HG03139 (cell line): ENCODE measurements around the gene DNAH8.
"Not testable (repeated sequence)": the region's sequence is repeated elsewhere in the genome, so short reads cannot be mapped to it uniquely, and the experiment has no call there.

Source experiments
- ATAC-seq: cut with Tn5 transposase; IDR thresholded peaks from one replicate; pipeline ENCODE4 v1.9.1; 2021; ENCODE audit not compliant: unreplicated experiment

Gene DNAH8

GRCh38 chr6:38715016-38715689, at the start of gene DNAH8:
Gene DNAH8, plus strand, starts transcription at chr6:38715311. Its CDS starts 7,499 bp downstream, at chr6:38722810.
- ATAC-seq: no peak

DNA sequence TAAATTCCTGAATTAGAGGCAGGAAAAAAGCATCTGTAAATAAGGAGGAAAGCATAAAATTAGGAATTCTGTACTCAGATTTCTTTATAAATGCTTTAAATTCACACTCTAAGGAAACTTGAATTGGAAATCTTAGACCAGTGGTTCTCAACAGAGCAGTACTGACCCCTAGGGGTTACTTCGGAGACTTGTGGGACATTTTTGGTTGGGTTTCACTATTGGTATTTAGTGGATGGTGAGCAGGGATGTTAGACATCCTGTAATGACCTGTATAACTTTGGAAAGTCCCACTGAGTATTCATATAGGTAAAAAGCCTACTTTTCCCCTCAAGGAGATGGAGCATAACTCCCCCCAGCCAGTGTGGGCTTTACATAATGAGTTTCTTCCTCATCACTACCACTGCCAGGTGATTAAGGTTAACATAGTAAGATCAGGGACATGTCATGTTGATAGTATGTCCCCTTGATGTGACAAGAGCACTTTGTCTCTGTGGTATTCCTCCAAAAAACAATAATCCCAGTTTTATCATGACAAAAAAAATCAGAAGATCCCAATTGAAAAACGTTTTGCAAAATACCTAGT, 43.1 kb upstream of the DNAH8 start:
- ATAC-seq: no peak

- no peak for ATAC-seq
Observed at GRCh38 chr6:38673397-38674165, 41.5 kb upstream of the DNAH8 start.

GRCh38 chr6:38676236-38676973, 38.7 kb upstream of the DNAH8 start:
- ATAC-seq: no peak

- no peak for ATAC-seq
Observed at GRCh38 chr6:38676974-38677544, 38.1 kb upstream of the DNAH8 start.

DNA sequence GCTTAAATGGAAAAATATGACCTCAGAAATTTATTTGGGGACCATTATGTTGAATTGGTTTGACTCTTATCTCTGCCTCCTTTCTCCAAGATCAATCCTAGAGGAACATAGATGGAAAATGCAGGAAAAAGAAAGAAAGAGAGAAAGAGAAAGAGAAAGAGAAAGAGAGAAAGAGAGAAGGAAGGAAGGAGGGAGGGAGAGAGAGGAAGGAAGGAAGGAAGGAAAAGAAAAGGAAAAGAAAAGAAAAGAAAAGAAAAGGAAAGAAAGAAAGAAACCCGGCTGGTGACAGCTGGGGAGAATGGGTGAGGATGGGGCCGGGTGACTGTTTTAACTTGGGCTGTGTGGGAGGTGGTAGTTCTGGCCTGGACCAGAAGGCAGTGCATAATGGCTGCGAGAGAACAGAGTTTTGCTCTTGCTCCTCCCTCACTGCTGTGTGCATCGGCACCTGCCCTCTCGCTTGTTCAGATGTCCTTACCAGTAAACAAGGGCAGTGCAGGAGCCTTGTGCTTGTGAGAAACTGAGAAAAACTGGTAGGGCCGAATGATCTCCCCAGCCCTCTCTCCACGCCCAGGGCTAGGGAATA, 36.8 kb upstream of the DNAH8 start:
- no peak for ATAC-seq

- ATAC-seq: no peak
Observed at GRCh38 chr6:38679668-38680067, 35.4 kb upstream of the DNAH8 start.

DNA sequence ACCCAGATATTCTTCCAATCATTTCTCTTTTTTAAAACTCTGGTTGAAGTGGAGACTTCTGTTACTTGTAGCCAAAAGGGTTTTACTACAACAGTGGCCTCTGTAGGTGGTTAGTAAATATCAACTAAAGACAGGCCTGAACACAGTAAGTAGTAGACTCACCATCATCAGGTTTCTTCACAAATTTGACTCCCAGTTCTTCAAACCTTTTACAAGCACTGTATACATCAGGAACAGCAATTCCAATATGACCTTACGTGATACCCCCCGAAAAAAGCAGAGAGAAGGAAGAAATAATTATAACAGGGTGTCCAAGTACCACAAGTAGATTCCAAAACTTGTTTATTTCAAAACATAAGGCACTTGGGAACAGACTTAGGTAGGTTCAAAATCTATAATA, 33.3 kb upstream of the DNAH8 start:
- no peak for ATAC-seq

- no peak for ATAC-seq
Observed at GRCh38 chr6:38684237-38684636, 30.9 kb upstream of the DNAH8 start.

GRCh38 chr6:38684904-38685303, 30.2 kb upstream of the DNAH8 start:
- ATAC-seq: no peak

DNA sequence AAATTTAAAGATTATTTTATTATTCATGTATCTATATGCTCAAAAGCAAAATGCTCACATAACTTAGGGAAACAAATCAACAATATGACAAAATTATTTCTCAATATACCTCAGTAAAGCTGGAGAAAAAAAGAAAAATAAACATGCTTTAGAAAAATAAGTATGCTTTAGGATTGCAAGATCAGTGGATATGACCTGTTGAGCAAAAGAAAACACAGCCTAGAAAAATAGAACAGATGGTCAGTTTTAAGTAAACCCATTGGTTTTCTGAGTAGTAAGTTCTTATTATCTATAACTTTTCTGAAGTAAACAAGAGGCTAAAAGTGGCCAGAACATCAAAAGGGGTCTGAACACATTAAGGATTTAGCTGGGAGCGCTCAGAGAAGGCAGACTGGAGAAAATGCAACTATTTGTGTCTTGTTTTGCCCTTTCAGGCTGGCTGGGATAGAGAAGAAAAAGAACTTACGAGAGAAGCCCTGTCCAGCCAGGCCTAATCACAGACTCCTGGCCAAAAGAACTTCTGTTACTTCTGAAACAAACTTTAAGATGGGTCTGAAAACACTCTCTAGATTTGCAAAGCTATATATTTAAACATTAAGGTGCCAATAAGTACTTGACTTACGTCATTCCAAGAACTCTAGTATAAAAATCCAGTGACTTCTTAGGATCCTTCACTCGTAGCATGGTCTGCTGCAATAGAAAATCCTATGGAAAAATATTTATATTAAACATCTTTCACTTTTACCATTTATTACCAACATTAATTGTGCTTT, 28.7 kb upstream of the DNAH8 start:
- ATAC-seq: no peak

GRCh38 chr6:38687043-38687353, 28.1 kb upstream of the DNAH8 start:
- no peak for ATAC-seq

DNA sequence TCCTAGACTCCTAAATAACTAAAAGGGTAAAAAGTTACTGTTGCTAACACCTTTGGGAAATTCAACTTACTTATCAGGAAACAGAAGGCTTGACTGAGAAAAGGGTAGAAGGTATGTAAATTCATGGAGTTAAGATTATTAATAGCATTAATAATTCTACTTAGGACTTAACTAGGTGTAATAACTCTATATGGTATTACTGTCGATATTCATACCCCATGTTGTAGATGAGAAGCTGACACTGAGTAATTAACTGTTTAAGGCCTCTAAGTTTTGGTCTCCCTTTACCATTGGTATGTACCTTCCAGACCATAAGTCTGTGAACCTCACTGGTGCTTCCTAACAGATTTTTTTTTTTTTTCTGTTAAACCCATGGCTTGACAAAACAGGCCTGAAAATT, 27.6 kb upstream of the DNAH8 start:
- ATAC-seq: no peak

DNA sequence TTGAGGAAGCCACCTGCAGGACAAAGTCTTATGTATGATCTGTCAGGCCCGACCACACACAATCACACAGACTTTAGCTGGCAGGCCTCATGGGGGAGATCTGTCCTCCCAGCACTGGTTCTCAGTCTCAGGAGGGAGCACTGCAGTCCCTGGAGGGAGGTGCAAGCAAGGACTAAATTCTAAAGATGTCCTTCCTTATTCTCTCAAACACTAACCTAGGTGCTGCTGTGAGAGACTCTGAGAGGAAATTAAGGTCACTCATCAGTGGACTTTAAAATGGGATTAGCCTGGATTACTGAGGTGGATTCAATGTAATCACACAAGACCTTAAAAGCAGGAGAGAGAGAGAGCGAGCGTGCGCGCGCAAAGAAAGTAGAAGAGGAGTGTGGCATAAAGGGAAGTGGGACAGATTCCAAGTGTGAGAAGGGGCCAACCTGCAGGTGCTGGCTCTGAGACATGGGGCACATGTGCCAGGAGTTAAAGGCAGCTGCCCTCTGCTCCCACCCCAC, 26.5 kb upstream of the DNAH8 start:
- peak; percentile 85 for ATAC-seq

GRCh38 chr6:38695227-38695900, 19.7 kb upstream of the DNAH8 start:
- no peak for ATAC-seq

DNA sequence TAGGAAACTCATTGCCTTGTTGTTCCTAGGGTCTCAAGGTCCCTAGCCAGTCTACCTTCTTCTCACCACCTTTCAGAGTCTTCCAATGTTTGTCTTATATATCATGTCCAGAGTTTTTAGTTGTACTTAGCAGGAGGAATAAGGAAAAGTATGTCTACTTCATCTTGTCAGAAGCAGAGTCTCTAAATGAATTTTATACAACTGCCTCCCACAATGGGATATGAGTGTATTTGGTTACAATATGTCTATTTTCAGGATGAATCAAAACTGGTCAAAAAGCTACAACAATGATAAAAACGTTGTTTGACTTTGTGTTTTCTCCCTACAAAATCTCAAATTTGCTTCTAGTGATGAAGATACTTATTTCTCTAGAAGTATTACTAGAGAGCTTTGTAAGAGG, 19.2 kb upstream of the DNAH8 start:
- no peak for ATAC-seq

- ATAC-seq: no peak
Observed at GRCh38 chr6:38696345-38696744, 18.8 kb upstream of the DNAH8 start.

- ATAC-seq: no peak
Observed at GRCh38 chr6:38697846-38698245, 17.3 kb upstream of the DNAH8 start.

GRCh38 chr6:38699702-38700101, 15.4 kb upstream of the DNAH8 start:
- not testable (repeated sequence) for ATAC-seq
